GM23338 (cell line): ENCODE measurements around the gene ARHGEF2. TPM values are rescaled to one million over a fixed set of nuclear protein-coding genes. Genes with fewer than 3 reads are reported as not detected.

Experiments
- ATAC-seq: fragments of 200-7000 bp; cut with Tn5 transposase; 3 replicates; pipeline ENCODE4 v1.9.1; 2020
- DNase-seq: peaks from one replicate; pipeline ENCODE4 v3.0.0-alpha.2; 2015; ENCODE audit warnings: low spot score
- H2AFZ ChIP-seq: fragments of 200-600 bp; sonication (generic); 2 replicates; pipeline ENCODE4 v1.8.0; 2016; ENCODE audit warnings: antibody characterized with exemption, mild to moderate bottlenecking, moderate library complexity
- H3F3A ChIP-seq: fragments of 200-600 bp; sonication (generic); replicated peaks from 2 replicates; pipeline ENCODE4 v1.8.0; 2017; ENCODE audit warnings: antibody characterized with exemption, mixed run types, low read depth
- H3K27ac ChIP-seq: fragments of 200-600 bp; sonication (generic); 2 replicates; pipeline ENCODE4 v1.6.1; 2016; ENCODE audit warnings: low read depth
- H3K27me3 ChIP-seq: fragments of 200-600 bp; sonication (generic); 2 replicates; pipeline ENCODE4 v1.8.0; 2016; ENCODE audit warnings: mild to moderate bottlenecking, mixed run types, moderate library complexity; ENCODE audit not compliant: insufficient read depth
- H3K36me3 ChIP-seq: fragments of 200-600 bp; sonication (generic); 2 replicates; pipeline ENCODE4 v1.8.0; 2016; ENCODE audit warnings: mild to moderate bottlenecking; ENCODE audit not compliant: insufficient read depth
- H3K4me1 ChIP-seq: fragments of 200-600 bp; sonication (generic); 2 replicates; pipeline ENCODE4 v1.8.0; 2016; ENCODE audit warnings: mild to moderate bottlenecking, moderate library complexity; ENCODE audit not compliant: insufficient read depth
- H3K4me2 ChIP-seq: fragments of 200-600 bp; sonication (generic); 2 replicates; pipeline ENCODE4 v1.7.1; 2017; ENCODE audit warnings: mixed run types
- H3K4me3 ChIP-seq: fragments of 200-600 bp; sonication (generic); 2 replicates; pipeline ENCODE4 v1.6.1; 2016; ENCODE audit warnings: mixed run types
- H3K79me2 ChIP-seq: fragments of 200-600 bp; sonication (generic); replicated peaks from 2 replicates; pipeline ENCODE4 v1.8.0; 2017; ENCODE audit warnings: mild to moderate bottlenecking; ENCODE audit not compliant: insufficient read depth
- H3K9me2 ChIP-seq: fragments of 200-600 bp; sonication (generic); 2 replicates; pipeline ENCODE4 v1.8.0; 2017; ENCODE audit not compliant: insufficient read depth
- H4K20me1 ChIP-seq: fragments of 200-600 bp; sonication (generic); replicated peaks from 2 replicates; pipeline ENCODE4 v1.8.0; 2017; ENCODE audit warnings: mild to moderate bottlenecking; ENCODE audit not compliant: insufficient read depth
- H3K27ac Mint-ChIP-seq: 2 replicates; pipeline ENCODE4 v1.8.0; 2020; ENCODE audit warnings: inconsistent platforms, mild to moderate bottlenecking, moderate library complexity, mixed read lengths
- H3K27me3 Mint-ChIP-seq: 3 replicates; pipeline ENCODE4 v1.8.0; 2022; ENCODE audit warnings: low read depth, mild to moderate bottlenecking, moderate library complexity, mixed read lengths, inconsistent platforms; ENCODE audit not compliant: insufficient read depth, poor library complexity
- H3K36me3 Mint-ChIP-seq: 3 replicates; pipeline ENCODE4 v1.8.0; 2021; ENCODE audit warnings: low read depth, mild to moderate bottlenecking, inconsistent platforms, moderate library complexity, mixed read lengths
- H3K4me1 Mint-ChIP-seq: 3 replicates; pipeline ENCODE4 v1.8.0; 2020; ENCODE audit warnings: mild to moderate bottlenecking, inconsistent platforms, mixed read lengths
- H3K4me3 Mint-ChIP-seq: 3 replicates; pipeline ENCODE4 v1.8.0; 2021; ENCODE audit warnings: moderate library complexity, mild to moderate bottlenecking, inconsistent platforms, mixed read lengths
- H3K9me3 Mint-ChIP-seq: 3 replicates; pipeline ENCODE4 v1.8.0; 2020; ENCODE audit warnings: moderate library complexity, mild to moderate bottlenecking, inconsistent platforms, mixed read lengths
- CREB1 ChIP-seq: fragments of 250-450 bp; sonication (Bioruptor Pico); IDR thresholded peaks from 2 replicates; pipeline ENCODE4 v1.5.0; 2020; ENCODE audit warnings: low read depth, mild to moderate bottlenecking, moderate library complexity
- EZH2 ChIP-seq: fragments of 200-600 bp; sonication (generic); IDR thresholded peaks from one replicate; pipeline ENCODE4 v1.8.0; 2017; ENCODE audit warnings: antibody characterized with exemption, mild to moderate bottlenecking, low read depth; ENCODE audit not compliant: unreplicated experiment
- EZH2phosphoT487 ChIP-seq: fragments of 200-600 bp; sonication (generic); IDR thresholded peaks from one replicate; pipeline ENCODE4 v1.8.1; 2018; ENCODE audit warnings: antibody characterized with exemption; ENCODE audit not compliant: unreplicated experiment
- JUNB ChIP-seq: IDR thresholded peaks from one replicate; pipeline ENCODE4 v1.6.1; 2016; ENCODE audit warnings: antibody characterized with exemption; ENCODE audit not compliant: unreplicated experiment
- ZNF114 ChIP-seq: fragments of 250-450 bp; sonication (Bioruptor Pico); IDR thresholded peaks from 2 replicates; pipeline ENCODE4 v1.5.0; 2020; ENCODE audit warnings: mild to moderate bottlenecking, moderate library complexity
- ZNF331 ChIP-seq: fragments of 250-450 bp; sonication (Bioruptor Pico); IDR thresholded peaks from 2 replicates; pipeline ENCODE4 v1.5.0; 2020; ENCODE audit warnings: low read depth, mild to moderate bottlenecking, moderate library complexity
- polyA plus RNA-seq: library from polyadenylated mRNA; unstranded; fragments of >200 nt; fragmentation: Nextera tagmentation; extraction: Ambion mirVana; gene quantifications from 2 replicates; pipeline ENCODE4 v1.2.1, GENCODE V29; 2016
- total RNA-seq: library from RNA; depleted of rRNA; stranded (reverse); fragments of >200 nt; shearing (Covaris generic); gene quantifications from 2 replicates; pipeline ENCODE4 v1.2.3, GENCODE V29; 2014
- TF ChIP-seq, protein P1 (sequence below): IDR thresholded peaks from 2 replicates; pipeline ENCODE4 v1.6.1; 2016; ENCODE audit warnings: antibody characterized with exemption
- TF ChIP-seq, protein P2 (sequence below), 2 experiments: fragments of 200-600 bp in 1 of 2; sonication (generic) in 1 of 2; conservative IDR thresholded peaks; 2 replicates each; pipeline versions ENCODE4 v1.5.1 to v1.6.1; 2016 to 2017; ENCODE audit warnings: antibody characterized with exemption in 2 of 2, low read depth in 2 of 2, mild to moderate bottlenecking in 2 of 2, moderate library complexity in 1 of 2
- TF ChIP-seq, protein P3 (sequence below): IDR thresholded peaks from one replicate; pipeline ENCODE4 v1.6.1; 2018; ENCODE audit warnings: antibody characterized with exemption; ENCODE audit not compliant: unreplicated experiment

ARHGEF2 gene
- total and polyA plus RNA-seq, 2 experiments from 2014 or later: 23.0 to 87.6 TPM

DNA sequence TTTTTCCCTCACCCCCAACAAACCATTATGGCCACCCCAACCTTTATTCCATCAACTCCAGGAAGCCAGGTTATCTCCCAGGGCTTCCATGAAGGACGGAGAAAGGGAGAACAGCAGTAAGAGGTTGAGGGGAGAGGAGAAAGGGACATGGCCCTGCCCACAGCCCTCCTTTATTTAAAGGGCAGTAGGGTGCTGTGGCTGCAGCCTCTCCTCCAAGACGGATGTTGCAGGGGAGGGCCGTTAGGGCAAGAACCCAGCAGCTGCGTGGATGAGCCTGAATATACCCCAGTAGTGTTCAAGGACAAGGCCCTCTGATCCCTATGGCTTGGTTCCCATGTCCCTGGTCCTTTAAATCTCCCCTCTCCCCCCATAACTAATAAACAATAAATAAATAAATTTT is 31.1 kb downstream of the ARHGEF2 start:
- Histone ChIP-seq H3K79me2 (no peaks in the 10 kb centered on the region), H2AFZ (no peak overlapping the region), H3K4me3 (no peak overlapping the region), H3K27me3 (no peaks in the 10 kb centered on the region), H4K20me1 (peaks cover 11% of the 10 kb centered on the region; the same call in 1 of the 2 replicates), H3K36me3 (peaks cover 32% of the 10 kb centered on the region), H3K27ac (no peak overlapping the region), H3F3A (0 out of 2 replicates have a peak, but pooled peaks cover 6% of the 10 kb centered on the region), H3K4me2 (no peak overlapping the region), H3K9me2 (no peaks in the 10 kb centered on the region), H3K4me1 (peaks cover 14% of the 10 kb centered on the region)
- DNase-seq: no peak
- Mint-ChIP-seq H3K9me3 (no peaks in the 10 kb centered on the region), H3K4me1 (peaks cover 33% of the 10 kb centered on the region), H3K4me3 (no peak overlapping the region), H3K36me3 (peaks cover 54% of the 10 kb centered on the region), H3K27ac (no peak overlapping the region), H3K27me3 (peaks cover 16% of the 10 kb centered on the region)
- no peak for ATAC-seq
- TF ChIP-seq EZH2: no peak
- no peak for TF ChIP-seq CREB1 (CRISPR knock-in tag)
- no peak for TF ChIP-seq JUNB
- TF ChIP-seq ZNF331 (CRISPR knock-in tag): no peak
- no peak for TF ChIP-seq EZH2phosphoT487
- TF ChIP-seq, protein P1, sequence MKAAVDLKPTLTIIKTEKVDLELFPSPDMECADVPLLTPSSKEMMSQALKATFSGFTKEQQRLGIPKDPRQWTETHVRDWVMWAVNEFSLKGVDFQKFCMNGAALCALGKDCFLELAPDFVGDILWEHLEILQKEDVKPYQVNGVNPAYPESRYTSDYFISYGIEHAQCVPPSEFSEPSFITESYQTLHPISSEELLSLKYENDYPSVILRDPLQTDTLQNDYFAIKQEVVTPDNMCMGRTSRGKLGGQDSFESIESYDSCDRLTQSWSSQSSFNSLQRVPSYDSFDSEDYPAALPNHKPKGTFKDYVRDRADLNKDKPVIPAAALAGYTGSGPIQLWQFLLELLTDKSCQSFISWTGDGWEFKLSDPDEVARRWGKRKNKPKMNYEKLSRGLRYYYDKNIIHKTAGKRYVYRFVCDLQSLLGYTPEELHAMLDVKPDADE: no peak
- no peak for TF ChIP-seq ZNF114 (CRISPR knock-in tag)
- TF ChIP-seq, protein P2, sequence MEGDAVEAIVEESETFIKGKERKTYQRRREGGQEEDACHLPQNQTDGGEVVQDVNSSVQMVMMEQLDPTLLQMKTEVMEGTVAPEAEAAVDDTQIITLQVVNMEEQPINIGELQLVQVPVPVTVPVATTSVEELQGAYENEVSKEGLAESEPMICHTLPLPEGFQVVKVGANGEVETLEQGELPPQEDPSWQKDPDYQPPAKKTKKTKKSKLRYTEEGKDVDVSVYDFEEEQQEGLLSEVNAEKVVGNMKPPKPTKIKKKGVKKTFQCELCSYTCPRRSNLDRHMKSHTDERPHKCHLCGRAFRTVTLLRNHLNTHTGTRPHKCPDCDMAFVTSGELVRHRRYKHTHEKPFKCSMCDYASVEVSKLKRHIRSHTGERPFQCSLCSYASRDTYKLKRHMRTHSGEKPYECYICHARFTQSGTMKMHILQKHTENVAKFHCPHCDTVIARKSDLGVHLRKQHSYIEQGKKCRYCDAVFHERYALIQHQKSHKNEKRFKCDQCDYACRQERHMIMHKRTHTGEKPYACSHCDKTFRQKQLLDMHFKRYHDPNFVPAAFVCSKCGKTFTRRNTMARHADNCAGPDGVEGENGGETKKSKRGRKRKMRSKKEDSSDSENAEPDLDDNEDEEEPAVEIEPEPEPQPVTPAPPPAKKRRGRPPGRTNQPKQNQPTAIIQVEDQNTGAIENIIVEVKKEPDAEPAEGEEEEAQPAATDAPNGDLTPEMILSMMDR (conservative IDR thresholded peaks at IDR 0.05; ENCODE audit: low read depth in 2 of 2): no peak

DNA sequence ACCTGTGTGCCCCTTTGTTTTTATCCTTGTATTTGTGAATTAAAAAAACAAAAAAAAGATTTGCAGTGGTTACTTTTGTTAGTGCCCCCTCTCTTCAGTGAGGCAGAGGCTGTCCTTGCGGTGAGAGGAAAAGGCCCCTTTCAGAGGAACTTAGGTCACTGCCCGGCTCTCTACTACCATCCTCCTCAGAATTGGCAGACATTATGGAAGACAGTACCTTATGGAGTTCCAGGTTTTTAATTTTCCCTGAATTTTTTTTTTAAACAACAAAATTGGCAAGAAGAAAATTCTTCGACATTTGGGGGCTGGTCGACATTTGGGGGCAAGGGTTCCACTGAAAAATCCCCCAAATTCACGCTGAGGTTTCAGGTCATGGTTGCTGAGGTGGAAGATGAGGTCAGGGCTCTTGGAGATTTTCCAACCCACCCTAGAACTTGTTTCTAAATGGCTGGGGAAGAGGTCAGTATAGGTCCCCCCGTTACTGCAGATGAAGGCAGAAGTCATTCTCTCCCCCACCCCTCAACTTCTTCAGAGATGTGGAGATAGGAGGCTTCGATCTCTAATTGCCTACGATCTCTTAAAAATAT is 31.6 kb downstream of the ARHGEF2 start:
- Histone ChIP-seq H3K4me1 (peaks cover 14% of the 10 kb centered on the region), H2AFZ (no peak overlapping the region), H3K4me2 (0 out of 2 replicates have a peak overlapping the region, but pooled peaks have one; percentile 48), H3K27me3 (no peaks in the 10 kb centered on the region), H3K9me2 (no peaks in the 10 kb centered on the region), H4K20me1 (peaks cover 11% of the 10 kb centered on the region; the same call in 1 of the 2 replicates), H3K79me2 (no peaks in the 10 kb centered on the region), H3K4me3 (0 out of 2 replicates have a peak overlapping the region, but pooled peaks have one; percentile 18), H3F3A (0 out of 2 replicates have a peak, but pooled peaks cover 6% of the 10 kb centered on the region), H3K27ac (peak overlapping the region; percentile 80), H3K36me3 (peaks cover 29% of the 10 kb centered on the region)
- Mint-ChIP-seq H3K9me3 (no peaks in the 10 kb centered on the region), H3K36me3 (peaks cover 48% of the 10 kb centered on the region), H3K4me1 (peaks cover 35% of the 10 kb centered on the region), H3K4me3 (peak overlapping the region; percentile 11; the same call in 1 of the 3 replicates), H3K27me3 (peaks cover 19% of the 10 kb centered on the region), H3K27ac (peak overlapping the region; percentile 53; the same call in 1 of the 2 replicates)
- no peak for ATAC-seq
- DNase-seq: no peak
- TF ChIP-seq, protein P3, sequence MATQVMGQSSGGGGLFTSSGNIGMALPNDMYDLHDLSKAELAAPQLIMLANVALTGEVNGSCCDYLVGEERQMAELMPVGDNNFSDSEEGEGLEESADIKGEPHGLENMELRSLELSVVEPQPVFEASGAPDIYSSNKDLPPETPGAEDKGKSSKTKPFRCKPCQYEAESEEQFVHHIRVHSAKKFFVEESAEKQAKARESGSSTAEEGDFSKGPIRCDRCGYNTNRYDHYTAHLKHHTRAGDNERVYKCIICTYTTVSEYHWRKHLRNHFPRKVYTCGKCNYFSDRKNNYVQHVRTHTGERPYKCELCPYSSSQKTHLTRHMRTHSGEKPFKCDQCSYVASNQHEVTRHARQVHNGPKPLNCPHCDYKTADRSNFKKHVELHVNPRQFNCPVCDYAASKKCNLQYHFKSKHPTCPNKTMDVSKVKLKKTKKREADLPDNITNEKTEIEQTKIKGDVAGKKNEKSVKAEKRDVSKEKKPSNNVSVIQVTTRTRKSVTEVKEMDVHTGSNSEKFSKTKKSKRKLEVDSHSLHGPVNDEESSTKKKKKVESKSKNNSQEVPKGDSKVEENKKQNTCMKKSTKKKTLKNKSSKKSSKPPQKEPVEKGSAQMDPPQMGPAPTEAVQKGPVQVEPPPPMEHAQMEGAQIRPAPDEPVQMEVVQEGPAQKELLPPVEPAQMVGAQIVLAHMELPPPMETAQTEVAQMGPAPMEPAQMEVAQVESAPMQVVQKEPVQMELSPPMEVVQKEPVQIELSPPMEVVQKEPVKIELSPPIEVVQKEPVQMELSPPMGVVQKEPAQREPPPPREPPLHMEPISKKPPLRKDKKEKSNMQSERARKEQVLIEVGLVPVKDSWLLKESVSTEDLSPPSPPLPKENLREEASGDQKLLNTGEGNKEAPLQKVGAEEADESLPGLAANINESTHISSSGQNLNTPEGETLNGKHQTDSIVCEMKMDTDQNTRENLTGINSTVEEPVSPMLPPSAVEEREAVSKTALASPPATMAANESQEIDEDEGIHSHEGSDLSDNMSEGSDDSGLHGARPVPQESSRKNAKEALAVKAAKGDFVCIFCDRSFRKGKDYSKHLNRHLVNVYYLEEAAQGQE: no peak
